Kidney epithelial cell (primary cell): ENCODE measurements around the gene PTK7. TPM values are rescaled to one million over a fixed set of nuclear protein-coding genes. Genes with fewer than 3 reads are reported as not detected.
"Not testable (repeated sequence)": the region's sequence is repeated elsewhere in the genome, so short reads cannot be mapped to it uniquely, and the experiment has no call there.

Experiments
- DNase-seq: peaks from one replicate; pipeline ENCODE4 v3.0.0-alpha.2; 2010; ENCODE audit warnings: low read depth
- H3K27me3 ChIP-seq: 2 replicates; pipeline ENCODE4 v1.6.0; 2011; ENCODE audit warnings: low read length; ENCODE audit not compliant: control insufficient read depth, insufficient read depth
- H3K36me3 ChIP-seq: 2 replicates; pipeline ENCODE4 v1.5.1; 2011; ENCODE audit warnings: low read length; ENCODE audit not compliant: control insufficient read depth, insufficient read depth
- H3K4me3 ChIP-seq: 2 replicates; pipeline ENCODE4 v1.5.1; 2011; ENCODE audit warnings: low read depth, mild to moderate bottlenecking, control low read depth, low read length
- CTCF ChIP-seq: IDR thresholded peaks from 2 replicates; pipeline ENCODE4 v1.5.1; 2011; ENCODE audit warnings: mild to moderate bottlenecking, moderate library complexity, low read length, control low read depth, inconsistent platforms; ENCODE audit not compliant: insufficient read depth, poor library complexity, severe bottlenecking
- total RNA-seq: library from RNA; depleted of rRNA; stranded (reverse); fragments of >200 nt; gene quantifications from 2 replicates; pipeline ENCODE4 v1.2.3, GENCODE V29; 2015

The PTK7 gene
- total RNA-seq, 1 donor from 2014 or later: 169 TPM

- no peak for DNase-seq
- no peak for TF ChIP-seq CTCF
- H3K27me3 ChIP-seq: no peaks in the 10 kb centered on the region
- no peak overlapping the region for H3K4me3 ChIP-seq
- H3K36me3 ChIP-seq: peaks cover 7% of the 10 kb centered on the region
Measured at GRCh38 chr6:43040542-43041257, 35.4 kb upstream of the PTK7 start.

- not testable (repeated sequence) for H3K36me3 ChIP-seq, H3K27me3 ChIP-seq, DNase-seq, H3K4me3 ChIP-seq
Measured at GRCh38 chr6:43041475-43041874, 34.6 kb upstream of the PTK7 start.

GRCh38 chr6:43043310-43043709 is 32.8 kb upstream of the PTK7 start:
- no peak for DNase-seq
- Histone ChIP-seq H3K36me3 (peaks cover 5% of the 10 kb centered on the region), H3K27me3 (no peaks in the 10 kb centered on the region), H3K4me3 (no peak overlapping the region)
- no peak for TF ChIP-seq CTCF

GRCh38 chr6:43045371-43045930 is 30.7 kb upstream of the PTK7 start:
- Histone ChIP-seq H3K27me3 (no peaks in the 10 kb centered on the region), H3K36me3 (peaks cover 4% of the 10 kb centered on the region), H3K4me3 (no peak overlapping the region)
- no peak for DNase-seq
- no peak for TF ChIP-seq CTCF

- TF ChIP-seq CTCF: no peak
- Histone ChIP-seq H3K27me3 (no peaks in the 10 kb centered on the region), H3K36me3 (peaks cover 4% of the 10 kb centered on the region), H3K4me3 (no peak overlapping the region)
- no peak for DNase-seq
Measured at GRCh38 chr6:43047998-43048397, 28.1 kb upstream of the PTK7 start.

GRCh38 chr6:43050981-43051380 is 25.1 kb upstream of the PTK7 start:
- peaks cover 4% of the 10 kb centered on the region for H3K36me3 ChIP-seq
- no peak for DNase-seq
- H3K27me3 ChIP-seq: no peaks in the 10 kb centered on the region
- H3K4me3 ChIP-seq: no peak overlapping the region
- TF ChIP-seq CTCF: no peak
